ENCODE measurements around the gene TMEM92.

GRCh38 chr17:50256826-50257618, 17.2 kb upstream of the TMEM92 start:
- no peak for TF ChIP-seq CTCF (optimal IDR thresholded peaks at IDR 0.05 in 1 of 3, IDR thresholded peaks at IDR 0.05 in 1 of 3, conservative IDR thresholded peaks at IDR 0.05 in 1 of 3; ENCODE audit: extremely low read depth in 1 of 3, insufficient read depth in 2 of 3, low read length in 3 of 3)
- no peak for TF ChIP-seq EZH2 (IDR thresholded peaks at IDR 0.05; ENCODE audit: low read length)

All from keratinocyte (primary cell).